GM21367 (cell line): ENCODE data around the gene L3MBTL4.
"Not testable (repeated sequence)": the region's sequence is repeated elsewhere in the genome, so short reads cannot be mapped to it uniquely, and the experiment has no call there.

Experiments used
- ATAC-seq: cut with Tn5 transposase; IDR thresholded peaks from one replicate; pipeline ENCODE4 v1.9.1; 2021; ENCODE audit not compliant: unreplicated experiment

L3MBTL4 gene

DNA sequence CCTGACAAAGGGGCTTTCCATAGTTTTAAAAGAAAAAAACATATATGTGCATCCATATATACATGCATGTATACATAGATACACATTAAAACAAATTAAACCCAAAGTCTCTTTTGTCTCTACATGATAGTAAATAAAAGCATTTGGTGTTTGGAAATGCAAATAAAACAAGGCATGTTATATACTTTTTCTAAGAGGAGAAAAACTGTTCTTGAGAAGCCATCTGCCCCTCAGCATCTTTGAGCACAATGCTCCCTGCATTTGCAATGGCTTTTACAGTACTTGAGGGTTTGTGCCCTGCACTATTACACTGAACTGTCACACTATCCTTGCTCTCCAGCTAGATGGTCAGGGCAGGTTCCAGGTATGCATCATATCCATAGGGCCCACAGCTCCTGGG, 210.2 kb downstream of the L3MBTL4 start:
- no peak for ATAC-seq

DNA sequence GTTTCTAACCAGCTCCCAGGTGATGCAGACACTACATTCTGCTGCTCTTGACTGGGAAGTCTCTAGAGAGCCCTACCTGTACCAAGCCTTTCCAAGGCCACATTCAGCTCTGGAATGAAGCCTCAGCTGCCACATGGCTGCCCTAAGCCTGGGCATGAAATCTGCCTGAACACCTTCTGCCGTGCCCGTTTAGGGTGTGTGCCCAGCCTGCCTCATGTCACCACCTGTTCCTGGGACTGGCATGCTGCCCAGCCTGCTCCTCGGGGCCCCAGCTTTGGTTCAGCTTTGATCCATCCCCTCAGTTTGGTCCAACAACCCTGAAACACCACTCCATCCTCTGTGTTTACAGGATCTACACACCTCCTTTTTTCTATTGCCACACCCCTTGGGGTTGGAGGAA, 210.9 kb downstream of the L3MBTL4 start:
- no peak for ATAC-seq

DNA sequence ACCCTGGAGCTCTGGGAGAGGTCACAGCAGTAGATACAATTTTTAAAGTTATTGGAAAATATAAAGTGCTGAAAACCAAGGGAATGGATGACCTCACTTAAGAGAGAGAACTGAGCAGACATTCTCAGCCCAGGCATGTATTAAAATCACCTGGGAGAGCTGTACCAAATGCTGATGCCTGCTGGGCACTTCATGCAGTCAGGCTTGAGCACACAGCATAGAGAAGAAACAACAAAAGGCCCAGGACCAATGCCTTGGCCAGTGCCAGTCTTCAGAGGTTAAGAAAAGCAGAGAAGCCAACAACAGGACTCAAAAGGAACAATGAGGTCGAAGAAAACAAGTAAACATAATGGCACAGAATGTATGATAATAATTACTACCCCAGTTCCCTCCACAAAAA, 211.8 kb downstream of the L3MBTL4 start:
- ATAC-seq: no peak

DNA sequence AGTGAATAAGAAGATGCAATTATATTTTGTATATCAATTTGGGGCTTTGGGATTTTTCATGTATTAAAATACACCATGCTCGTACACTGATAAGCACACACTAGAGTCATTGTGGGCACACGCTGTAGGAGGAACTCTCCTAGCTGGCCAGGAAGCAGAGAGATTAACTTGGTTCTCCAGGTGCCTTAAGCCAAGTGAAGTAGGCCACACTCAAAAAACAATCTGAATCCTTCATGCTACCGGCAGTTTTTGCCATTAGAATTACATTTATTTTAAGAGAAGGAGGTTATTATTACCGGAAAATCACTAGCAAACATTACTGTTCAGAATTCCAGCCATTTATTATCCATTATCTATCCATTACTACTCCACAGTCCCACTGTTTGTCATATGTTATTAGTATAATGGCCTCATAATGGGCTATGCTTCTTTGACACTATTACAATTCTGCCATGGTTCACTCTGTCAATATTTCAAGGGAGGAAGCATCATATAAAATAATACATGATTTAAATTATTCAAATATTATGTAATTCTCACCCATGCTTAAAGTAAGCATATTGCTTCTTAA, 214.4 kb downstream of the L3MBTL4 start:
- no peak for ATAC-seq

DNA sequence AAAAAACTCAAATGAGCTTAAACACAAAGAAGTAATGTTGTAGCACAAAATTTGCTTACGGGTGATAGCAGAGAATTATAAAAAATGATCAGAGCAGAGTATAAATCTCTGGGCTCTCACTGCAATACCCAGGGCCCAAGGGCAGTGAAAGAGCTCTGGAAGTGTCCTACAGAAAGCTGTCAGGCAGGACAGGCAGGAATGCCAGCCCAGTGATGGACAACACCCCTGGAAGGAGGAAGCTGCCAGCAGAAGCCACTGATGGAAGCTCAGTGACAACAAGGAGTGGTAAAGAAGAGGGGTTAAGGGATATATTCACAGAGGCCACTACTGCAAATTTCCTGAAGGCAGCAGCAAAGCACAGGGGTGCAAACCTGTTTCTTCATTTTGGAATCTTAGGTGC, 214.9 kb downstream of the L3MBTL4 start:
- no peak for ATAC-seq

DNA sequence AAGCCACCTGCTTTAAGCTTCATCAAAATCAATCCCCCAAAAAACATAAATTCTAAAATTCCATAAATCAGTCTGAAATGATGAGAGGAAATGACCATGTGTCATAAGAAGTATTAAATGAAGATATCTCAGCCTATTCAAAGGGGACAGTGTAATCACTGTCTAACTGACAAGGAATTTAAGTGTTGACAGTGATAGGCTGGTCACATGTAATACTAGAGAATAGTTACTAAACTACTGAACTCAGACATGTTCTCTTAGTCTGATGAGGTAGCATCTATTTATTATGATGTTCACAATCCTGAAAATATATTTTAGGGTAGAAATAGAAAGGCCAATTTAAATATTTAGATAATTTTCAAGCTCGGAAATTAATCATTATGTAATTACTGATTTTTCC, 216.1 kb downstream of the L3MBTL4 start:
- ATAC-seq: no peak

DNA sequence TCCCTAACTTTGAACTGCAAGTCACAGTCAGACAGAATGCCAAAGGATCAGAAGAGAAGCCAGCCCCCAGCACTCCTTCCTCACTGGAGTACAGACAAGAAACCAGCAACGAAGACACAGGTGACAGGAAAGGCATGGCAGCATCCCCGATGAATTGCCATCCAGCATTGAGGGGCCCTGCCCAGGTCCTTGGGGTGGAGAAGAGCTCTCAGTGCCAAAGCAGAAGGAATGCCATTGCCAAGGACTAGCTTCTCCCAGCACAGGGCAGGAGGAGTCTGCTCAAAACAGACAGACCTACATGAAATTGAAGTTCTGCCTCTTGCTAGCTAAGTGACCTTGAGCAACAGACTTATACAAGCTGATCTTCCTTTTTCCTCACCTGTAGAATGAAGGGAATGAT, 220.1 kb downstream of the L3MBTL4 start:
- ATAC-seq: no peak

DNA sequence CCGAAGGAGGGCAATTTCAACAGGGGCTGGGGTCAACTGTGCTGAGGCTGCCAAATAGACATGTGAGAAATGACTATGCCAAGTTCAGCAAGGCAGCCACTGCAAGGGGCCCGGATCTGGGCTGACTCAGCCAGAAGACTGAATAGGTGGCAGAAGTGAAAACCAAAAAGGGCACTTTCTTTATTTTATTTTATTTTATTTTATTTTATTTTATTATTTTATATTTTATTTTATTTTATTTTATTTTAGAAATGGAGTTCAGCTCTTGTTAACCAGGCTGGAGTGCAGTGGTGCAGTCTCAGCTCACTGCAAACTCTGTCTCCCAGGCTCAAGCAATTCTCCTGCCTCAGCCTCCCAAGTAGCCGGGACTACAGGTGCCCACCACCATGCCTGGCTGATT, 228.9 kb downstream of the L3MBTL4 start:
- not testable (repeated sequence) for ATAC-seq

DNA sequence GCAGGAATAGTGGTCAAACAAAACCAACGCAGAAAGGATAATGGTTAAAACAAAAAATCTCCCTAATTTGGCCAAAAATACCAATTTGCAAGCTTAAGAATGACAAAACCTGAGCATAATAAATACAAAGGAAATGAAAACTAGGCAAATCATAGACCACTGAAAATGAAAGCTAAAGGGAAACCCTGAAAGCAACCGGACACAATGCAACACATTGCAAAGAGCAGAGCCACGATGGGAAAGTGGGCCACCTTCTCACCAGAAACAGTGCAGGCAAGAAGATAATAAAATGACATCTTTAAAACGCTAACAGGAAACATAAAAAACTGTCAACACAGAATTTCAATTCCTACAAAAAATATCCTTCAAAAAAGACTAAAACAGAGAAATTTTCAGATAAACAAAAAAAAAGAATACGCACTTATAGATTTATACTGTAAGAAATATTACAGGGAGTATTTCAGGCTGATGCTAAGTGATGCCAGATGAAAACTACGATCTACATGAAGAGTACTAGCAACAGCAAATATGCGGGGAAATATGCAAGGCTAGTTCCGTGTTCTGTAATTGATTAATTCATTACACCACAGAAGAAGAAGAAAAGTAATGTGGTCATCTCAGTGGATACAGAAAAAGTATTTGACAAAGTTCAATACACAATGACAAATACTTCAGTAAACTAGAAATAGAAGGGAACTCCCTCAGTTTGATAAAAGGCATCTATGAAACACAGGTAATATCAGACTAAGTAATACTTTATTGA, 239.5 kb downstream of the L3MBTL4 start:
- no peak for ATAC-seq

DNA sequence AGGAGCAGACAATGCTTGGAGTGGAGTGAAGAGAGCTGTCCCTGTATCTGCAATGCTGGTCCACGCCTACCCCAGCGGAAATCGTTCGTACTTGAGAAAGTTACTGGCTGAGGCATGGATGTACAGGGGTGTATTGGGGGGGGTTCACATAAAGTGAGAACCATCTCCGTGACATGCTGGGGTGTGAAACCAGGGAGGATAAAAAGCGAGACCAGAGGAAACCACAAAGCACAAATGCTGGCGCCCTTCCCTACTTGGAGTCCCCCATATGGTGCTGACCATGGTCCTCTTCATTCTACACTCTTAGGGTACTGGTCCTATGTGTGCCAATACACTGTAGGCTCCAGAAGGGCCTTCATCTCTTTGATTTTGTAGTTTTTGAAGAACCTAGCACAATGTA, 244.1 kb downstream of the L3MBTL4 start:
- ATAC-seq: no peak

DNA sequence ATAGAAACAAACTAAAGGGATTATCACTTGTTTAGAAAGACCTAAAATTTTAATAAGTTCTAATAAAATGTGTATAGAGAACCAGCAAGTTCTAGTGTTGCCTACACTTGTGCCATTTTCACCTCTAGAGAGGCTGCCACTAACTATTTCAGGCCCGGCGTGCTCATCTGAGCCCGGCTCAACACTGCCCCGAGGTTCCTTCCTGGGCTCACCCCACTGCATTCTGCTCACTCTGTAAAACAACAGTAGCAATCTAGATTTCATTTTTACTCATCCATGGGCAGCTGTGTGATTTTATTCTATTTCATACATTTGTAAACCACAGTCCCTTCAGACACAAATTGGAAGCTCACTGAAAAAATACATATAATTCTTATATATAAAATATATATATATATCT, 253.2 kb downstream of the L3MBTL4 start:
- no peak for ATAC-seq

DNA sequence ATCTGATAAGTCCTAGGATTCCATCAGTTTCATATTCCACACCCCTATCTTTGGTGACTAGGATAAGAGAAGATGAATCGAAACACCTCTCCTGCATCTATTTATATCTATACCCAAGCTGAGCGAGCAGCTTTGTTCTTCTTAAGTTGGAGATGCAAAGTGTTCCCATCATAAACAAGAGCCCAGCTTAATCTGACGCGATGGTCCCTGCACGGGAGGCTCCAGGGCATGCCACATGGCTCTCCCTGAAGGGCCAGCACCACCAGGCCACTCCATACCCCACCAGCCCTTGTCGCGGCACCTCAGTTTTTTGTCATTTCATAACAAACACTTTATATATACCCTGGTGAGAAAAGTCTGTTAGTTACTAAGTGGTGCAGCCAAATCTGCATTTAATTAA, 255.3 kb downstream of the L3MBTL4 start:
- no peak for ATAC-seq

DNA sequence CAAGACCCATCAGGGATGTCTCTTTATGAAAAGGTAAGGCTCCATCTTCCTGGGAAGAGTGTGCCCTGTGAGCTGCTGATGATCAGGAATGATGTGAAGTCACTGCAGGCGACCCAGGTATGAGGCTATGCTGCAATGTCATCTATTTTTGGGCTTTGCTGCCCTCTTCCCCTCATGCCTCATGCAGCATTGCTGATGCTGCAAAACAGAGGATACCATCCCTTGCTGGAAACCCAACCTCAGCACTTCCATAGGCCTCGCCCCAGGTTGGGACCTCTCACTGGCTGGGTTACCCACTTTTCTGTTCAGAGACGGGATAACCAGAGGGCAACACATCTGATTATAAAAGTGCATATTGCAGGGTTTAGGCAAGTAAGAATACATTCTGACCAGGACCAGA, 255.8 kb downstream of the L3MBTL4 start:
- no peak for ATAC-seq

DNA sequence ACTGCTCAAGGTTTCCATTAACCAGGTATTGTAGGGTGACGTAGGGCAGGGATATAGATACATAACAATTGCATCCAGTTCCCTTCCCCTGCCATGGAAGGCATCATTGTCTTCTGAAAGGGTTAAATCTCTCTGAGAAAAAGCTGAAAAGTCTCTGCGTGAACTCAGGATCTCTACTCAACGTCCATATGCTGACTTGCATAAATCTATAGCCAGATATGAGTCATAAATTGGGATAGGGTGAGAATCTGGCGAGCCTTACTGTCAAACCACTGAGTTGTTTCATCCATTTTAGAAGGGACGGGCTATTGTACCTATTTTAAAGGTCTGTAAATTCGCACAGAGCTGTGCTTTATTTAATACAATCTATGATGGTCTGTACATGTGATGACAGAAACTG, 258.3 kb downstream of the L3MBTL4 start:
- ATAC-seq: no peak

DNA sequence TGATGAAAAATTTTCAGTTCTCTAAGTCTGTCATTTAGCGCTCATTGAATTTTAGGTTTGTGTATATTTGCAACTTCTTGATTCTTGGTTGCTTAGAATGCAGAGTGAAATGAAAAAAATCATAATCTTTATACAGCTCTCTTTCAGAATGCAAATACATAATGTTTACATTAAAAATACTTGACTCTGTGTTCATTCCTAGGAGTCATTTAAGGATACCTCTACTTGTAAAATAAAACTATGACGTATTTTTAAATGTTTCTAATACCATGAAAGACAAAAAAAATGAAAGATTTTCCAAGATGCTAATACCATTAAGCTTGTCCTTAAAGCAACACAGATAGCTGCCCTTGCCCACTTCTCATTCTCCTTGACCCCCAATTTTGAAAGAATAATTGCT, 259.0 kb downstream of the L3MBTL4 start:
- no peak for ATAC-seq

DNA sequence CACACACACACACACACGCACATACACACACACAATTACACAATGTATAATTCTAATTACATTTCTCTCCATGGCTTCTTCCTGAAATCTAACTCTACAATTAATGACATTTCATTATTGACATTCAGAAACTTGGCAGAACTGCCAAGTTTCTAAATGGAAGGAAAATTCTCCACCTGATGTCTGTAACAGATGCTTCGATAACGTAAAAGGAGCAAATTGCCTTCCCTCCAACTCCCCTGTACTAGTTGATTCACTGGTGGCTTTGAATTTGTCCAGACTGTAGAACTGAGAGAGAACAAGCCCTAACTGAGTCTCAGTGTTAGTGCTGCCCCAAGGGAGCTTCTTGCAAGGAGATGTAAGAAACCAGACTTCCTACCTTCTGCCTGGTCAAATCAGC, 264.3 kb downstream of the L3MBTL4 start:
- ATAC-seq: no peak

DNA sequence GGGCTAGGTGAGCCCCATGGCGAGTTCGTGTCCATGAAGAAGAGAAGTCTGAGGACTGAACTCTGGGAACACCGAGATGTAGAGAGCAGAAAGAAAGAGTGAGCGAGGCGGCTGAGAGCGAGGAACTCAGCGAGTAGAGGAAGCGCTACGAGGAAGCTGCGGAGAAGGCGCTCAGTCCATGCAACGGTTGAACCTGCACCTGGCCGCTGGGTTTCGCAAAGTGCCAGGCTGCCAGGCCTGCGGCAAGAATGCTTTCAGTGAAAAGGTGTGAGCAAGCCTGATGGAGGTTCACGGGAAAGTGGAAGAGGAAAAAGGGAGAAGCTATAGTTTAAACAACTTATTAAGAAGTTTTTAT, 268.4 kb downstream of the L3MBTL4 start:
- ATAC-seq: no peak

DNA sequence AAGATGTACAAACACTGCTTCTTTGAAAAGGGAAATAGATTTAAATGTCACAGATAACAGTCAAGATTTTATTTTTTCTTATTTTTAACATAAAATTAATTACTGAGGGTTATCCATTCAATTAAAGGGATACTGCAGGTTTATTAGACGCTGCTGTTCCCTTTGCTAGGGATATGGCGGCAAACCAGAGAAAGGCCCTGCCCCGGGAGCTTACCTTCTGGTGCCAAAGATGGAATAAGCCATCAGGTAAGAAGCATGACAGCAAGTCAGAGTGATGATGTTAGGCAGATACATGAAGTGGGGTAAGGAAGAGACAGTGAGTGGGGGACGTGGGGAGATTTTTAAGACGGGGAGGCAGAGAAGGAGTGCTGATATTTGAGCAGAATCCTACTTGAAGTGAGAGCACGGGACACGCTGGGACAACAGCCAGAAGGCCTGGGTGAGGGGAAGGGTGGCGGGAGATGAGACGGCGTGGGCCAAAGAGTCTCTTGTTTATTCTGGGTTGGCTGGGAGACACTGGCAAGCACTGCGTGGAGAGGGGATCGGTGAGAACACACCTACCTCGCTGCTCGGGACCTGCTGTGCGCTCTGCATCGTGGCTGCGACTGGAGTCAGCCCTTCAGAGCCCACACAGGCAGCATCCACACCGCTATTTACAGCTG, 268.9 kb downstream of the L3MBTL4 start:
- no peak for ATAC-seq

DNA sequence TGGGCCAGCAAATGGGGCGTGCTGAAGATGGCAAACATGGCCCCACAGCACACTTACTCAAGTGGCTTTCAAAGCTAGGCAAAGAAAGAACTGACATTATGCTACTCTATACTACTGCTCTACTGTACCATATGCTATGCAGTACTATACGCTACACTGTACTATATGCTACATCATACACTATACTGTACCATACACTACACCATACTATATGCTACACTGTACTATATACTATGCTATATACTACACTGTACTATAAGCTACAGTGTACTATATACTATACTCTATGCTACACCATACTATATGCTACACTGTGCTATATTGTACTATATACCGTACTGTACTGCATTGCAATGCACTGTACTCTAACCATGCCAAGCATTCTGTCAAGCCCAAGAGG, 275.7 kb downstream of the L3MBTL4 start:
- ATAC-seq: no peak

DNA sequence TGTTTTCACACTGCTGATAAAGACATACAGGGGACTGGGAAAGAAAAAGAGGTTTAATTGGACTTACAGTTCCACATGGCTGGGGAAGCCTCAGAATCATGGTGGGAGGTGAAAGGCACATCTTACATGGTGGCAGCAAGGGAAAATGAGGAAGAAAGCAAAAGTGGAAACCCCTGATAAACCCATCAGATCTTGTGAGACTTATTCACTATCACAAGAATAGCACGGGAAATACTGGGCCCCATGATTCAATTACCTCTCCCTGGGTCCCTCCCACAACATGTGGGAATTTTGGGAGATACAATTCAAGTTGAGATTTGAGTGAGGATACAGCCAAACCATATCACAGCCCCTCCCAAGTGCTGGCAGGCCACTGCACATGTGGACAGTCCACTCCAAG, 278.8 kb downstream of the L3MBTL4 start:
- ATAC-seq: not testable (repeated sequence)

DNA sequence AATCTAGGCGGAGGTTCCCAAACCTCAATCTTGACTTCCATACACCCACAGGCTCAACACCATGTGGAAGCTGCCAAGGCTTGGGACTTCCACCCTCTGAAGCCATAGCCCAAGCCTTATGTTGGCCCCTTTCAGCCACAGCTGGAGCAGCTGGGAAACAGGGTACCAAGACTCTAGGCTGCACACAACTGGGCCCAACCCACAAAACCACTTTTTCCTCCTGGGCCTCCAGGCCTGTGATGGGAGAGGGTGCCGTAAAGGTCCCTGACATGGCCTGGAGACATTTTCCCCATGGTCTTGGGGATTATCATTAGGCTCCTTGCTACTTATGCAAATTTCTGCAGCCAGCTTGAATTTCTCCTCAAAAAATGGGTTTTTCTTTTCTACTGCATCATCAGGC, 279.7 kb downstream of the L3MBTL4 start:
- not testable (repeated sequence) for ATAC-seq

DNA sequence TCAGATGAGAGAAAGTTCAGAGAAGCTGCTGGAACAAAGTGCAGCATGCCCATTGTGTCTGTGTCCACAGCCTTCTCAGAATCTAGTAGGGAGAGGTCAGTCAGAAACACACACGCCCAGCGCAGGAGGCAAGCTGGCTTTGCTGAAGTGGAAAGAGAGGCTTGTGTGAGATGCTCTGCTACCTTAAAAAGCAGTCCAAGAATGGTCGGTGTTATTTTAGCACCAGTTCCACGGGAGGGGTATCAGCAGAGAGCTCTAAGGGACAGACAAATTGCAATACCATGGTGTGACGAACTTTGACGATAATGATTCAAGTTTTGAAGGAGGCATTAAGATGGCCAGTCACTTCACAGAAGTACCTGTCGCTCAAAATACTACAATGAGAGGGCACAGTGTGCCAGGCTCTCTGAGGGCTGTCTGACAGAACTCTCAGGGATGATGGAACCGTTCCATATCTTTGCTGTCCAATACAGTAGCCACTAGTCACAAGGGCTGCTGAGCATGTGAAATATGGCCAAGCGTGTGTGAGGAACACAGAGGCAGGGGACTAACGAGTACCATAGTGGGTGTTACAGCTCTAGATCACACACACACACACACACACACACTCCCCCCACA, 281.9 kb downstream of the L3MBTL4 start:
- no peak for ATAC-seq
